HG03039 (cell line): ENCODE measurements around the gene EPC1.

ENCODE experiments used
- ATAC-seq: cut with Tn5 transposase; IDR thresholded peaks from one replicate; pipeline ENCODE4 v1.9.1; 2021; ENCODE audit warnings: mild to moderate bottlenecking, moderate library complexity; ENCODE audit not compliant: unreplicated experiment

EPC1 gene

GRCh38 chr10:32340596-32341180 is 6.3 kb downstream of the EPC1 start:
- ATAC-seq, result no peak

GRCh38 chr10:32338262-32338661 is 8.7 kb downstream of the EPC1 start:
- no peak for ATAC-seq

GRCh38 chr10:32337350-32337749 is 9.6 kb downstream of the EPC1 start:
- ATAC-seq, result no peak

GRCh38 chr10:32333849-32334248 is 13.1 kb downstream of the EPC1 start:
- no peak for ATAC-seq

- ATAC-seq, result peak; percentile 95
These were observed 14.6 kb downstream of the EPC1 start for GRCh38 chr10:32332299-32332750.

- no peak for ATAC-seq
These were observed 15.4 kb downstream of the EPC1 start for GRCh38 chr10:32331606-32332005.

- no peak for ATAC-seq
These were observed 16.7 kb downstream of the EPC1 start for GRCh38 chr10:32330214-32330613.

GRCh38 chr10:32329061-32329460 is 17.9 kb downstream of the EPC1 start:
- no peak for ATAC-seq

- ATAC-seq, result no peak
These were observed 18.5 kb downstream of the EPC1 start for GRCh38 chr10:32328499-32328898.

- ATAC-seq, result no peak
These were observed 19.6 kb downstream of the EPC1 start for GRCh38 chr10:32327364-32327691.

- no peak for ATAC-seq
These were observed 20.1 kb downstream of the EPC1 start for GRCh38 chr10:32326680-32327363.

GRCh38 chr10:32326119-32326518 is 20.8 kb downstream of the EPC1 start:
- ATAC-seq, result no peak

- no peak for ATAC-seq
These were observed 23.9 kb downstream of the EPC1 start for GRCh38 chr10:32323051-32323450.

- no peak for ATAC-seq
These were observed 25.8 kb downstream of the EPC1 start for GRCh38 chr10:32321016-32321631.

GRCh38 chr10:32318476-32318896 is 28.5 kb downstream of the EPC1 start:
- ATAC-seq, result peak; percentile 42

GRCh38 chr10:32317795-32318357 is 29.1 kb downstream of the EPC1 start:
- peak; percentile 92 for ATAC-seq

GRCh38 chr10:32315424-32315823 is 31.5 kb downstream of the EPC1 start:
- no peak for ATAC-seq

- no peak for ATAC-seq
These were observed 32.4 kb downstream of the EPC1 start for GRCh38 chr10:32314588-32314987.

GRCh38 chr10:32308027-32308603 is 38.8 kb downstream of the EPC1 start:
- no peak for ATAC-seq

- ATAC-seq, result no peak
These were observed 39.3 kb downstream of the EPC1 start for GRCh38 chr10:32307609-32308008.

GRCh38 chr10:32299354-32299980 is 47.5 kb downstream of the EPC1 start:
- ATAC-seq, result no peak
